ENCODE results near the gene CDH26. TPM values are rescaled to one million over a fixed set of nuclear protein-coding genes. Genes with fewer than 3 reads are reported as not detected.
A peak's percentile ranks its signal among the peaks of the same experiment; 100 is the strongest.

Gene CDH26
- total and polyA plus RNA-seq, 9 of the 15 experiments (the other 6 are each of a cell fraction or from before 2014, with no cell fraction given): 0.07 to 0.13 (median 0.10) TPM; not detected in 4

- TF ChIP-seq ZNF277 (CRISPR knock-in tag; IDR thresholded peaks at IDR 0.05; ENCODE audit: borderline replicate concordance) (no peak), SREBF2 (CRISPR knock-in tag; IDR thresholded peaks at IDR 0.05) (no peak), FOS (IDR thresholded peaks at IDR 0.05; ENCODE audit: extremely low read depth, insufficient read length) (no peak), HNRNPL (IDR thresholded peaks at IDR 0.05; ENCODE audit: low read depth, low read length) (no peak), CXXC5 (CRISPR knock-in tag; IDR thresholded peaks at IDR 0.05) (peak; percentile 16), MGA (IDR thresholded peaks at IDR 0.05) (peak; percentile 94), HOMEZ (CRISPR knock-in tag; IDR thresholded peaks at IDR 0.05) (no peak), SMARCB1 (IDR thresholded peaks at IDR 0.05; ENCODE audit: insufficient read length, low read depth) (no peak), MTF1 (CRISPR knock-in tag; IDR thresholded peaks at IDR 0.05; ENCODE audit: borderline replicate concordance) (no peak), PPARD (CRISPR knock-in tag; IDR thresholded peaks at IDR 0.05) (no peak), THRA (IDR thresholded peaks at IDR 0.05) (no peak)
Observed at GRCh38 chr20:59933849-59934585, 24.2 kb upstream of the CDH26 start (continued).
